Gastrocnemius medialis (tissue), 4 donors: Measurements from ENCODE around the gene WDR89. TPM values are rescaled to one million over a fixed set of nuclear protein-coding genes. Genes with fewer than 3 reads are reported as not detected.

Experiments
- ATAC-seq, 2 donors: fragments of 150-250 bp; one replicate each; pipeline ENCODE4 v1.9.1; 2016
- DNase-seq, 2 donors: peaks; one replicate each; pipeline ENCODE4 v3.0.0-alpha.2; 2019
- H3K27ac ChIP-seq, 4 donors: fragments of 200-600 bp; sonication (generic); 1 replicate in 1 of 4; 2 replicates in 3 of 4; pipeline ENCODE4 v1.5.1; 2016 to 2018; ENCODE audit warnings: mild to moderate bottlenecking in 2 of 4, moderate library complexity in 1 of 4
- H3K27me3 ChIP-seq, 3 donors: fragments of 200-600 bp; sonication (generic) in 2 of 3; 1 replicate in 1 of 3; 2 replicates in 2 of 3; pipeline versions ENCODE4 v1.5.1 to v1.6.0; 2016 to 2019; ENCODE audit warnings: mild to moderate bottlenecking in 1 of 3, moderate library complexity in 1 of 3
- H3K36me3 ChIP-seq, 2 donors: fragments of 200-600 bp; sonication (generic) in 1 of 2; one replicate each; pipeline ENCODE4 v1.5.1; 2017 to 2018
- H3K4me1 ChIP-seq, 2 donors: fragments of 200-600 bp; sonication (generic) in 1 of 2; one replicate each; pipeline ENCODE4 v1.5.1; 2016 to 2017; ENCODE audit warnings: mild to moderate bottlenecking in 2 of 2
- H3K4me3 ChIP-seq, 4 donors: fragments of 200-600 bp; sonication (generic) in 3 of 4; 1 replicate in 1 of 4; 2 replicates in 3 of 4; pipeline ENCODE4 v1.5.1; 2016 to 2019; ENCODE audit warnings: mild to moderate bottlenecking in 2 of 4
- H3K9me3 ChIP-seq, 3 donors: fragments of 200-600 bp; sonication (generic) in 2 of 3; 1 replicate in 1 of 3; 2 replicates in 2 of 3; pipeline ENCODE4 v1.5.1; 2016 to 2019
- CTCF ChIP-seq, 5 experiments: fragments of 450-650 bp in 3 of 5; fragments of 200-600 bp in 2 of 5; sonication (generic) in 2 of 5; IDR thresholded peaks in 4 of 5; conservative IDR thresholded peaks in 1 of 5; 1 replicate in 4 of 5; 2 replicates in 1 of 5; pipeline ENCODE4 v1.5.1; 2016 to 2019; ENCODE audit warnings: antibody characterized with exemption in 5 of 5, mild to moderate bottlenecking in 3 of 5, moderate library complexity in 3 of 5
- POLR2A ChIP-seq, 2 donors: fragments of 450-650 bp; IDR thresholded peaks; one replicate each; pipeline ENCODE4 v1.6.1; 2017; ENCODE audit warnings: antibody characterized with exemption in 2 of 2, mild to moderate bottlenecking in 2 of 2, moderate library complexity in 2 of 2
- in situ Hi-C, 4 donors: fragments of 200-750 bp; cut with MboI; loops; one replicate each; pipeline versions ENCODE4 v1.15.0 to v1.8.0; 2017; ENCODE audit warnings: low sequenced_read_pairs in 4 of 4
- intact Hi-C: fragments of 100-400 bp; cut with DNase I; formaldehyde crosslinking; loops from one replicate; pipeline ENCODE4 v1.15.1; 2023; ENCODE audit warnings: low total_unique reads
- total RNA-seq, 4 donors: library from RNA; depleted of rRNA; stranded (reverse); fragments of >200 nt; gene quantifications; one replicate each; pipeline versions ENCODE4 v1.1.0 to v1.2.3, GENCODE V29; 2016

Gene WDR89
- total RNA-seq, 4 donors from 2014 or later, result 3.5 to 6.2 (median 5.1) TPM

GRCh38 chr14:63673255-63673654, 31.6 kb upstream of the WDR89 start:
- Histone ChIP-seq H3K4me1 (no peaks in the 10 kb centered on the region), H3K27ac (no peak overlapping the region), H3K4me3 (no peak overlapping the region), H3K9me3 (no peaks in the 10 kb centered on the region), H3K27me3 (no peaks in the 10 kb centered on the region), H3K36me3 (peaks cover 0 to 7% of the 10 kb centered on the region in 2 donors)
- no peak for ATAC-seq
- in situ Hi-C loops, result no loop called here
- no peak for TF ChIP-seq CTCF (IDR thresholded peaks at IDR 0.05 in 4 of 5, conservative IDR thresholded peaks at IDR 0.05 in 1 of 5)
- TF ChIP-seq POLR2A (IDR thresholded peaks at IDR 0.05), result no peak
- intact Hi-C loops, result no loop called here
- no peak for DNase-seq

- in situ Hi-C loops, result no loop called here
- peaks cover 0 to 7% of the 10 kb centered on the region in 2 donors for H3K36me3 ChIP-seq
- H3K4me3 ChIP-seq, result no peak overlapping the region
- no peak overlapping the region for H3K27ac ChIP-seq
- no peaks in the 10 kb centered on the region for H3K4me1 ChIP-seq
- no peaks in the 10 kb centered on the region for H3K27me3 ChIP-seq
- TF ChIP-seq CTCF (IDR thresholded peaks at IDR 0.05 in 4 of 5, conservative IDR thresholded peaks at IDR 0.05 in 1 of 5) (no peak), POLR2A (IDR thresholded peaks at IDR 0.05) (no peak)
- no peaks in the 10 kb centered on the region for H3K9me3 ChIP-seq
- ATAC-seq (no peak), DNase-seq (no peak)
- intact Hi-C loops, result no loop called here
These were observed 30.9 kb upstream of the WDR89 start for GRCh38 chr14:63672417-63673180.

- ATAC-seq (no peak), DNase-seq (no peak)
- intact Hi-C loops (no loop called here), in situ Hi-C loops (no loop called here)
- no peak overlapping the region for H3K27ac ChIP-seq
- no peaks in the 10 kb centered on the region for H3K27me3 ChIP-seq
- H3K36me3 ChIP-seq, result peaks cover 0 to 4% of the 10 kb centered on the region in 2 donors
- H3K9me3 ChIP-seq, result no peaks in the 10 kb centered on the region
- no peak overlapping the region for H3K4me3 ChIP-seq
- H3K4me1 ChIP-seq, result no peaks in the 10 kb centered on the region
- no peak for TF ChIP-seq POLR2A (IDR thresholded peaks at IDR 0.05)
- TF ChIP-seq CTCF (IDR thresholded peaks at IDR 0.05 in 4 of 5, conservative IDR thresholded peaks at IDR 0.05 in 1 of 5), result no peak
These were observed 30.3 kb upstream of the WDR89 start for GRCh38 chr14:63671987-63672386.

GRCh38 chr14:63670692-63671091, 29.0 kb upstream of the WDR89 start:
- ATAC-seq, result no peak
- H3K27ac ChIP-seq, result no peak overlapping the region
- intact Hi-C loops, result no loop called here
- DNase-seq, result no peak
- H3K27me3 ChIP-seq, result no peaks in the 10 kb centered on the region
- H3K4me3 ChIP-seq, result no peak overlapping the region
- no peaks in the 10 kb centered on the region for H3K36me3 ChIP-seq
- H3K4me1 ChIP-seq, result no peaks in the 10 kb centered on the region
- H3K9me3 ChIP-seq, result no peaks in the 10 kb centered on the region
- TF ChIP-seq POLR2A (IDR thresholded peaks at IDR 0.05) (no peak), CTCF (IDR thresholded peaks at IDR 0.05 in 4 of 5, conservative IDR thresholded peaks at IDR 0.05 in 1 of 5) (no peak)
- in situ Hi-C loops, result no loop called here

- DNase-seq (no peak), ATAC-seq (no peak)
- no peaks in the 10 kb centered on the region for H3K9me3 ChIP-seq
- no peaks in the 10 kb centered on the region for H3K36me3 ChIP-seq
- no peak overlapping the region for H3K27ac ChIP-seq
- H3K4me1 ChIP-seq, result no peaks in the 10 kb centered on the region
- intact Hi-C loops (no loop called here), in situ Hi-C loops (no loop called here)
- TF ChIP-seq POLR2A (IDR thresholded peaks at IDR 0.05) (no peak), CTCF (IDR thresholded peaks at IDR 0.05 in 4 of 5, conservative IDR thresholded peaks at IDR 0.05 in 1 of 5) (no peak)
- no peaks in the 10 kb centered on the region for H3K27me3 ChIP-seq
- no peak overlapping the region for H3K4me3 ChIP-seq
These were observed 24.7 kb upstream of the WDR89 start for GRCh38 chr14:63666335-63666734.
